GM18499 (cell line): ENCODE data around the gene LRBA.

Experiments
- ATAC-seq: cut with Tn5 transposase; IDR thresholded peaks from one replicate; pipeline ENCODE4 v1.9.1; 2021; ENCODE audit warnings: moderate number of reproducible peaks; ENCODE audit not compliant: insufficient read depth, unreplicated experiment

LRBA gene

GRCh38 chr4:150216726-150217125 is 798.4 kb downstream of the LRBA start:
- no peak for ATAC-seq

- no peak for ATAC-seq
These were observed 799.5 kb downstream of the LRBA start for GRCh38 chr4:150215601-150216000.
